Chondrocyte (in vitro differentiated cells): ENCODE data around the gene EZH1. TPM values are rescaled to one million over a fixed set of nuclear protein-coding genes. Genes with fewer than 3 reads are reported as not detected.

Source experiments
- DNase-seq: peaks from one replicate; pipeline ENCODE4 v3.0.0; 2021; ENCODE audit warnings: mixed read lengths, low spot score
- H3K27ac Mint-ChIP-seq: one replicate; pipeline ENCODE4 v1.8.0; 2021; ENCODE audit warnings: mild to moderate bottlenecking, moderate library complexity, mixed read lengths; ENCODE audit not compliant: unreplicated experiment
- H3K27me3 Mint-ChIP-seq: 2 replicates; pipeline ENCODE4 v1.8.0; 2021; ENCODE audit warnings: low read depth, mixed read lengths
- H3K36me3 Mint-ChIP-seq: 2 replicates; pipeline ENCODE4 v1.8.0; 2021; ENCODE audit warnings: low read depth, mixed read lengths
- H3K4me1 Mint-ChIP-seq: 2 replicates; pipeline ENCODE4 v1.8.0; 2021; ENCODE audit warnings: low read depth, mild to moderate bottlenecking, mixed read lengths
- H3K4me3 Mint-ChIP-seq: one replicate; pipeline ENCODE4 v1.8.0; 2021; ENCODE audit warnings: mild to moderate bottlenecking, moderate library complexity, mixed read lengths; ENCODE audit not compliant: unreplicated experiment
- H3K9me3 Mint-ChIP-seq: 2 replicates; pipeline ENCODE4 v1.8.0; 2021; ENCODE audit warnings: low read depth, mixed read lengths
- CTCF ChIP-seq: fragments of 200-600 bp; sonication (generic); IDR thresholded peaks from 2 replicates; pipeline ENCODE4 v1.5.0; 2021; ENCODE audit warnings: antibody characterized with exemption, mild to moderate bottlenecking, moderate library complexity
- total RNA-seq: library from RNA; stranded (reverse); gene quantifications from 3 replicates; pipeline ENCODE4 v1.2.1, GENCODE V29; 2021

Gene EZH1
- total RNA-seq, 1 donor from 2014 or later = 22.2 TPM

DNA sequence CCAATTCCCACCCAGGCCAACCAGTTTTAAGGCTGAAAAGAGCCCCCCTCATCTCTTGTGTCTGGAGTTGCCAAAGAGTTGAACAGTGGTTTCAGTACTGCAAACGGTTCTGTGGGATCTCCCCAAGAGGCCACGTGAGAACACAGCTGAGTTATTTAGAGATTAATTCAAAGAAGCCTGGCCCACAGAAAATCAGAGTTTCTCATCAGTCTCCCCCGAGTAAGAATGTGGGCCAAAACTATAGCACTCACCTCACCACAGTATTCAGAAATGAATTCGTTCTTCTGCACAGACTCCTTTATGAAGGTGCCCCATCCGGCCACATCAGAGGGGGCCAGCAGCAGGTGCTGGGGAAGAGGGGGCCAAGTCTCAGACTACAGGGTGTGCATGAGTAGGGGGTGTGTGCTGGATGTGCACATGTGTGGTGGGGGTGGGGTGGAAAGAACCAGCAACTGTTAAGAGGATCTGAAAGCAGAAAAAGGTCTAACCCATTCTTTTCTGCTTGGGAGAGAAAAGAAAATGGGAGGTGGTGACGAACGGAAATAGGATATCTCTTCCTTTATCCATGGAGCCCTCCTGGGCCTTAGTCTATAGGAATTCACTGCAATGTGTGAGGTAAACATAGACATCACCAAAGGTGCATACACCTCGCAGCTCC is 39.9 kb downstream of the EZH1 start:
- Mint-ChIP-seq H3K27me3 (no peaks in the 10 kb centered on the region), H3K36me3 (peaks cover 41% of the 10 kb centered on the region), H3K4me3 (no peak overlapping the region), H3K4me1 (no peaks in the 10 kb centered on the region), H3K9me3 (no peaks in the 10 kb centered on the region), H3K27ac (no peak overlapping the region)
- no peak for DNase-seq
- no peak for TF ChIP-seq CTCF

- TF ChIP-seq CTCF = no peak
- H3K27me3 Mint-ChIP-seq = no peaks in the 10 kb centered on the region
- no peak for DNase-seq
- no peaks in the 10 kb centered on the region for H3K9me3 Mint-ChIP-seq
- H3K4me1 Mint-ChIP-seq = no peaks in the 10 kb centered on the region
- H3K27ac Mint-ChIP-seq = no peak overlapping the region
- H3K4me3 Mint-ChIP-seq = no peak overlapping the region
- peaks cover 41% of the 10 kb centered on the region for H3K36me3 Mint-ChIP-seq
These were observed 40.4 kb downstream of the EZH1 start for GRCh38 chr17:42704490-42704836.

- no peak for DNase-seq
- H3K4me3 Mint-ChIP-seq = no peak overlapping the region
These were observed 42.4 kb downstream of the EZH1 start for GRCh38 chr17:42702446-42702845.

GRCh38 chr17:42700586-42701289 is 44.1 kb downstream of the EZH1 start:
- H3K4me3 Mint-ChIP-seq = no peak overlapping the region
- H3K4me1 Mint-ChIP-seq = peaks cover 4% of the 10 kb centered on the region
- TF ChIP-seq CTCF = no peak
- H3K9me3 Mint-ChIP-seq = no peaks in the 10 kb centered on the region
- H3K27me3 Mint-ChIP-seq = no peaks in the 10 kb centered on the region
- H3K36me3 Mint-ChIP-seq = peaks cover 27% of the 10 kb centered on the region
- no peak for DNase-seq
- H3K27ac Mint-ChIP-seq = no peak overlapping the region

More at GRCh38 chr17:42702446-42702845, 42.4 kb downstream of the EZH1 start:
- Mint-ChIP-seq H3K9me3 (no peaks in the 10 kb centered on the region), H3K27ac (no peak overlapping the region), H3K27me3 (no peaks in the 10 kb centered on the region), H3K36me3 (peaks cover 30% of the 10 kb centered on the region), H3K4me1 (peaks cover 4% of the 10 kb centered on the region)
- no peak for TF ChIP-seq CTCF

GRCh38 chr17:42699415-42699740 is 45.5 kb downstream of the EZH1 start:
- no peak for DNase-seq
- Mint-ChIP-seq H3K36me3 (peaks cover 22% of the 10 kb centered on the region), H3K4me3 (no peak overlapping the region), H3K27me3 (no peaks in the 10 kb centered on the region), H3K4me1 (peaks cover 4% of the 10 kb centered on the region), H3K9me3 (no peaks in the 10 kb centered on the region), H3K27ac (no peak overlapping the region)
- TF ChIP-seq CTCF = no peak
